UCSD-AML1 (cell line): ENCODE results near the gene TFAP2A.

ENCODE experiments used
- DNase-seq: peaks from one replicate; lab custom pipeline; 2025; ENCODE audit not compliant: unreplicated experiment; lab: John Stamatoyannopoulos, UW

TFAP2A gene

GRCh38 chr6:10384091-10384609, 30.7 kb downstream of the TFAP2A start:
- no peak for DNase-seq

GRCh38 chr6:10383331-10384090, 31.4 kb downstream of the TFAP2A start:
- no peak for DNase-seq

- no peak for DNase-seq
These were observed 32.0 kb downstream of the TFAP2A start for GRCh38 chr6:10382728-10383330.

GRCh38 chr6:10382322-10382721, 32.6 kb downstream of the TFAP2A start:
- no peak for DNase-seq

- no peak for DNase-seq
These were observed 33.1 kb downstream of the TFAP2A start for GRCh38 chr6:10381830-10382208.

GRCh38 chr6:10381133-10381829, 33.6 kb downstream of the TFAP2A start:
- DNase-seq, result no peak

- no peak for DNase-seq
These were observed 39.4 kb downstream of the TFAP2A start for GRCh38 chr6:10375391-10375969.

- no peak for DNase-seq
These were observed 41.1 kb downstream of the TFAP2A start for GRCh38 chr6:10373642-10374359.

- no peak for DNase-seq
These were observed 45.0 kb downstream of the TFAP2A start for GRCh38 chr6:10369896-10370295.

GRCh38 chr6:10368861-10369260, 46.0 kb downstream of the TFAP2A start:
- DNase-seq, result no peak

GRCh38 chr6:10363911-10364310, 51.0 kb downstream of the TFAP2A start:
- no peak for DNase-seq

GRCh38 chr6:10362300-10362699, 52.6 kb downstream of the TFAP2A start:
- DNase-seq, result no peak

- DNase-seq, result no peak
These were observed 53.4 kb downstream of the TFAP2A start for GRCh38 chr6:10361428-10361827.

GRCh38 chr6:10359581-10359980, 55.3 kb downstream of the TFAP2A start:
- DNase-seq, result no peak

GRCh38 chr6:10355115-10355702, 59.7 kb downstream of the TFAP2A start:
- DNase-seq, result no peak

- DNase-seq, result no peak
These were observed 63.1 kb downstream of the TFAP2A start for GRCh38 chr6:10351791-10352190.

- no peak for DNase-seq
These were observed 64.2 kb downstream of the TFAP2A start for GRCh38 chr6:10350720-10351119.

GRCh38 chr6:10347561-10348327, 67.1 kb downstream of the TFAP2A start:
- no peak for DNase-seq
